VCaP (cell line): ENCODE measurements around the gene ZSWIM6.

Experiments used
- H3K27ac ChIP-seq: fragments of 450-650 bp; 2 replicates; pipeline ENCODE4 v1.5.1; 2017
- TF ChIP-seq, protein P1 (sequence below): fragments of 450-650 bp; conservative IDR thresholded peaks from 2 replicates; pipeline ENCODE4 v1.5.1; 2017; ENCODE audit warnings: mild to moderate bottlenecking, moderate library complexity

Gene ZSWIM6

DNA sequence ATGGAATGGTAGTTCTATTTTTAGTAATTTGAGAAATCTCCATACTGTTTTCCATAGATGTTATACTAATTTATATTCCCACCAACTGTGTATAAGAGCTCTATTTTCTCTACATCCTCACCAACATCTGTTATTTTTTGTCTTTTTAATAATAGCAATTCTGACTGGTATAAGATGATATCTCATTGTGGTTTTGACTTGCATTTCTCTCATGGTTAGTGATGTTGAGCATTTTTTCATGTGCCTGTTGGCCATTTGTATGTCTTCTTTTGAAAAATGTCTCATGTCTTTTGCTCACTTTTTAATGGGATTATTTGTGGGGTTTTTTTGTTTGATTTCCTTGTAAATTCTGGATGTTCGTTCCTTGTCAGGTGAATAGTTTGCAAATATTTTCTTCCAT lies 154.4 kb downstream of the ZSWIM6 start:
- H3K27ac ChIP-seq = no peak overlapping the region
- TF ChIP-seq, protein P1, sequence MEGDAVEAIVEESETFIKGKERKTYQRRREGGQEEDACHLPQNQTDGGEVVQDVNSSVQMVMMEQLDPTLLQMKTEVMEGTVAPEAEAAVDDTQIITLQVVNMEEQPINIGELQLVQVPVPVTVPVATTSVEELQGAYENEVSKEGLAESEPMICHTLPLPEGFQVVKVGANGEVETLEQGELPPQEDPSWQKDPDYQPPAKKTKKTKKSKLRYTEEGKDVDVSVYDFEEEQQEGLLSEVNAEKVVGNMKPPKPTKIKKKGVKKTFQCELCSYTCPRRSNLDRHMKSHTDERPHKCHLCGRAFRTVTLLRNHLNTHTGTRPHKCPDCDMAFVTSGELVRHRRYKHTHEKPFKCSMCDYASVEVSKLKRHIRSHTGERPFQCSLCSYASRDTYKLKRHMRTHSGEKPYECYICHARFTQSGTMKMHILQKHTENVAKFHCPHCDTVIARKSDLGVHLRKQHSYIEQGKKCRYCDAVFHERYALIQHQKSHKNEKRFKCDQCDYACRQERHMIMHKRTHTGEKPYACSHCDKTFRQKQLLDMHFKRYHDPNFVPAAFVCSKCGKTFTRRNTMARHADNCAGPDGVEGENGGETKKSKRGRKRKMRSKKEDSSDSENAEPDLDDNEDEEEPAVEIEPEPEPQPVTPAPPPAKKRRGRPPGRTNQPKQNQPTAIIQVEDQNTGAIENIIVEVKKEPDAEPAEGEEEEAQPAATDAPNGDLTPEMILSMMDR = no peak

DNA sequence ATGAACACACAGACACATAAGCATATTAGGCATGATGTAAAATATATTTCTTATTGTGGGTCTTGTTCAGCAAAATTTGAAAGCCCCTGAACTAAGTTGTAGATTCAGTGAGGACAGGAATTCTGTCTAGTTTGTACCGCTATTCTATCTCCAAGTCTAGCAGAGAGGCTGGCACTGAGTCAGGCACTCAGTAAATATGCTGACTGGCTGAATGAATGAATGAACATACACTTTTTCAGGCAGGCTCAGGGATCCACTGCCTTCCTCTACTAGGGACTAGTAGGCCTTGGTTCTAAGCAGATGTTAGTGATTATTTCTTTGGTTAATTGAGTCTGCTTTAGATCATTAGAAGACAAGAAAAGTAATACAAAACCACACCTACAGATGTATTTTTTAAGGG lies 157.5 kb downstream of the ZSWIM6 start:
- TF ChIP-seq, protein P1 = no peak
- H3K27ac ChIP-seq = peak overlapping the region; percentile 49

DNA sequence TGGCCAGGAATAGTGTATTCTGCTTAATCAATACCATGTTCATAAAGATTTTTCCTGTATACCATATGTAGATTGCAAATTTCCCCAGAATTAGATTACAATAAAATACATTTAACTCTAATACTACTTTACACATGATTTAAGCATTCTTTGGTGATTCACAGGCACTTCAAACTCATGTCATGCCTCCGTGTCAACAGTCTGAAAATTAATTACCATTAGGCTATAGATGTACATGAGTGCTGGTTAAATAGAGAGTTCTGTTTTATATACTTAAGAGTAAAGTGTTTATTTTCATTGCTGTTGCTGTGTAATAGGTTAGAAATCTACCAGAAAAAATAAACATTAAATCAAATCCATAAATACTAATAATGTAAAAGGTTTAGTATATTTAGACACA lies 159.8 kb downstream of the ZSWIM6 start:
- TF ChIP-seq, protein P1 = no peak
- H3K27ac ChIP-seq = no peak overlapping the region

DNA sequence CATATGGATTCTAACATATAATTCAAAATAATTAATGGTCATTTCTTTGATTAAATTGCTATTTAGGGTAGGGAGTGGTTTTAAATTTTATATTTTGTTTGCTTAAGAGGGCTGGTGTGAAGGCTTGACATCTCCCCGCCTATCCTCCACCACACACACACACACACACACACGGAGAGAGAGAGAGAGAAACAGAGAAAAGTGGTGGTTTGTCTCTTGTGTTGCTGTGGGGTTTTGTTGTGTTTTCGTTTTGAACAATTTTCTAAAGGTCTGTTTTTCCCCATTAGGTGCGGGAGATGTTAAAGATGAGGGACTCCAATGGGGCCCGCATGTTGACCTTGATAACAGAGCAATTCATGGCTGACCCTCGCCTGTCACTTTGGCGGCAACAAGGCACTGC lies 161.9 kb downstream of the ZSWIM6 start:
- TF ChIP-seq, protein P1 = no peak
- no peak overlapping the region for H3K27ac ChIP-seq

DNA sequence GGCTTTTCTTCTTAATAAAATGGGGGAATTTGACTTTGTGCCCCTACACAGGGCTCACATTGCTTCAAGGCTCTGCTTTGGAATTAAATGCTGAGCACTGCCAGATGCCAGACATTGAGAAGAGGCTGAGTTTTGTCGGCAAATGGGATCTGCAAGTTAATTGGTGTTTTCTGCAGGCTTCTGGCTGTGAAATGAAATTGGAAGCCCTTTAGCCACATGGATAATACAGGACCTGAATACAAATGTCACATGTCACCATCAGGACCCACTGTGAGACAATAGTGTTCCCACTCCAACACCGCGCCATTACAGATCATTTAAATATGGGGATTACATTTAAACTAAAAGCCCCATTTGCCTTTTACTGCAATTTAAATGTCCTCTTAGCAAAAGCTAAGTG lies 164.4 kb downstream of the ZSWIM6 start:
- H3K27ac ChIP-seq = no peak overlapping the region
- TF ChIP-seq, protein P1 = no peak

DNA sequence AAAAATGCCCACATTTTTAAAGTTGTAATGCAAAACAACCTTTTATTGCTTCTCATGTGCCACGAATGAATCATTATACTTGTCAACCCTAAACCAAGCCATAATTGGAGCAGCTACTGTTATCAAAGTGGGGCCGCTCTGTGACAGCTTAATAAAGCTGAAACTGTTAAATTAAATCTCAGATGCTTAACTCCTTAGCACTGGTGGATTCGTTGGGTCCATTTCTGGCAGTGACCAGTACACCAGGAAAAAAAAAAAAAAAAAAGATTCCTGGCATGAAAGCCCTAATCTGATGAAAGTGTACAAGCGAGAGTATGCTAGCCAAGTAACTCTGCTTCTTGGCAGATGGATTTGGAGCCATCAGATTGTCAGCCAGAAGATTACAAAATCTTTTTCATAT lies 164.8 kb downstream of the ZSWIM6 start:
- H3K27ac ChIP-seq = no peak overlapping the region
- TF ChIP-seq, protein P1 = no peak

DNA sequence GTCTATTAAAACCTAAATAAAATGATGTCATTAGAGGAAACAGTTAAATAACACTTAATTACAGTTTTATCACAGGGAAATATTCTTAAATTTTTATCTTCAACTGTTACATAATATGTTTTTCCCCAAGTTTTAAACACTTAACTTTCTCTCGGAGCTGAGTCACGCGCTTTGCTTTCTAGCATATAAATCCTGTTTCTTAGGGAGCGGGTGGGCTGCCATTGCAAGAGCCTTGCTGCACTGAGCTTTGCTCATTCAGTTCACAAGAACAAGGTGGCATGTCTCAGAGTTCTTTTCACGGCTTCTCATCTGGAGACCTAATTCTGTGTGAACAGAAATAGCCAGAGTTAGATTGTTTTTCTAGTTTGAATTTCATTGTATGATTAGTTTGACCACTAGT lies 166.1 kb downstream of the ZSWIM6 start:
- H3K27ac ChIP-seq = no peak overlapping the region
- TF ChIP-seq, protein P1 = no peak

DNA sequence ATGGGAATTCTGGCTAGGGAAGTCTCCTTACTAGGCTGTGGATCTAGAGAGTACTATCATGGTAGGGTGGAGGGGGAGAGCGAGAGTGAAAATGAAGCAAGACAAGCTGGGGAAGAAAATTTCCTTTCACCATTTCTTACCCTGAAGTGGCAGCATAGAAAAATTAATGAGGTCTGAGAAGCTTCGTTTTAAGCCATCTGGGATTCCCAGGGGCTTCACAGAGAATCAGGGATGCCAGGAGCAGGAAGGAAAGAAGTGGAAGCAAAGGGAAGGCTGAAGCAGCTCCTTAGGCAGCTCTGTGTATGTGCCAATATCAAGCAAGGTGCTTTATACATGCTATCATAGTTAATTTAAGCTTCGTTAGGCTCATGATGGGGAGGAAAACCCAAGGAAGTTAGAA lies 169.9 kb downstream of the ZSWIM6 start:
- no peak overlapping the region for H3K27ac ChIP-seq
- TF ChIP-seq, protein P1 = no peak
